Lung (tissue), 12 donors: ENCODE measurements around the gene IFRD2. TPM values are rescaled to one million over a fixed set of nuclear protein-coding genes. Genes with fewer than 3 reads are reported as not detected.

Experiments
- ATAC-seq: fragments of 200-7000 bp; cut with Tn5 transposase; one replicate; pipeline ENCODE4 v1.9.1; 2020; ENCODE audit warnings: moderate number of reproducible peaks; ENCODE audit not compliant: insufficient read depth, low FRiP score
- DNase-seq, 3 donors: peaks; one replicate each; pipeline ENCODE4 v3.0.0-alpha.2; 2013 to 2017
- H3K27ac ChIP-seq, 2 donors: one replicate each; pipeline ENCODE4 v1.5.1; 2013; ENCODE audit warnings: mild to moderate bottlenecking in 2 of 2, moderate library complexity in 2 of 2, control low read depth in 1 of 2, inconsistent platforms in 1 of 2, low read depth in 1 of 2, low read length in 1 of 2
- H3K27me3 ChIP-seq, 3 donors: one replicate each; pipeline ENCODE4 v1.5.1; 2013; ENCODE audit warnings: low read length in 2 of 3; ENCODE audit not compliant: control insufficient read depth in 3 of 3, insufficient read depth in 3 of 3
- H3K36me3 ChIP-seq, 4 donors: one replicate each; pipeline ENCODE4 v1.5.1; 2013; ENCODE audit warnings: low read length in 4 of 4, mild to moderate bottlenecking in 1 of 4, moderate library complexity in 1 of 4; ENCODE audit not compliant: control insufficient read depth in 4 of 4, insufficient read depth in 4 of 4
- H3K4me1 ChIP-seq, 5 donors: one replicate each; pipeline ENCODE4 v1.5.1; 2013; ENCODE audit warnings: low read length in 5 of 5, mild to moderate bottlenecking in 2 of 5, moderate library complexity in 1 of 5; ENCODE audit not compliant: control insufficient read depth in 5 of 5, insufficient read depth in 5 of 5
- H3K4me3 ChIP-seq: one replicate; pipeline ENCODE4 v1.5.1; 2013; ENCODE audit warnings: mild to moderate bottlenecking, control low read depth, moderate library complexity
- H3K9ac ChIP-seq, 2 donors: one replicate each; pipeline ENCODE4 v1.5.1; 2013; ENCODE audit warnings: low read length in 2 of 2, control low read depth in 1 of 2; ENCODE audit not compliant: insufficient read depth in 1 of 2
- H3K9me3 ChIP-seq, 4 donors: one replicate each; pipeline ENCODE4 v1.5.1; 2013; ENCODE audit warnings: low read length in 3 of 4, mild to moderate bottlenecking in 1 of 4, moderate library complexity in 1 of 4; ENCODE audit not compliant: control insufficient read depth in 4 of 4, insufficient read depth in 3 of 4
- CTCF ChIP-seq: IDR thresholded peaks from 2 replicates; pipeline ENCODE4 v1.5.1; 2012; ENCODE audit warnings: mild to moderate bottlenecking; ENCODE audit errors: control extremely low read depth, extremely low read depth
- WGBS, 2 donors: extraction: QIAGEN DNeasy Blood & Tissue Kit; methylation state at CpG; one replicate each; pipeline ENCODE4 v1.1.7; 2013; 5-methylcytosine and 5-hydroxymethylcytosine counted together
- polyA plus RNA-seq, 2 donors: library from polyadenylated mRNA; stranded (reverse); fragments of 200-250 nt; gene quantifications; one replicate each; pipeline ENCODE4 v1.2.1, GENCODE V29; 2013
- total RNA-seq, 2 donors: library from RNA; depleted of rRNA in 1 of 2; stranded (reverse); fragments of >200 nt in 1 of 2; gene quantifications; one replicate each; pipeline ENCODE4 v1.2.1, GENCODE V29; 2014 to 2021
- donor health status: control.
- donor health status: control.
- donor health status: Bipolar disorder and iron deficiency.
- donor health status: healthy.
- donor health status: DM: yes; HTN: yes; CAD: no.

The IFRD2 gene
- total and polyA plus RNA-seq, 4 donors: 14.7 to 107 (median 95.1) TPM

- H3K9me3 ChIP-seq: no peaks in the 10 kb centered on the region
- peaks cover 0 to 52% (median 13%) of the 10 kb centered on the region in 5 donors for H3K4me1 ChIP-seq
- DNase-seq (no peak), ATAC-seq (no peak)
- peak overlapping the region; percentile 89 for H3K4me3 ChIP-seq
- H3K27ac ChIP-seq: peak overlapping the region in 1 of 2 donors; percentile 94
- H3K9ac ChIP-seq: peak overlapping the region; percentile 59 to 90
- WGBS, 2 donors: 64 to 84% methylated on average over 29 of the region's 29 CpGs
- no peak for TF ChIP-seq CTCF
- no peaks in the 10 kb centered on the region for H3K27me3 ChIP-seq
- peaks cover 0 to 21% (median 16%) of the 10 kb centered on the region in 4 donors for H3K36me3 ChIP-seq
Observed at GRCh38 chr3:50319894-50320625, 27.8 kb upstream of the IFRD2 start.

GRCh38 chr3:50319181-50319893 lies 27.1 kb upstream of the IFRD2 start:
- no peaks in the 10 kb centered on the region for H3K9me3 ChIP-seq
- H3K27me3 ChIP-seq: no peaks in the 10 kb centered on the region
- ATAC-seq: no peak
- H3K4me3 ChIP-seq: peak overlapping the region; percentile 89
- no peak for DNase-seq
- peaks cover 0 to 21% (median 16%) of the 10 kb centered on the region in 4 donors for H3K36me3 ChIP-seq
- WGBS, 2 donors: 71 to 92% methylated on average over 16 of the region's 16 CpGs
- peak overlapping the region in 1 of 2 donors; percentile 77 for H3K27ac ChIP-seq
- peak overlapping the region in 1 of 2 donors; percentile 34 for H3K9ac ChIP-seq
- peaks cover 0 to 52% (median 13%) of the 10 kb centered on the region in 5 donors for H3K4me1 ChIP-seq
- no peak for TF ChIP-seq CTCF

GRCh38 chr3:50318615-50319014 lies 26.4 kb upstream of the IFRD2 start:
- peak overlapping the region in 1 of 2 donors; percentile 77 for H3K27ac ChIP-seq
- H3K36me3 ChIP-seq: peaks cover 0 to 21% (median 16%) of the 10 kb centered on the region in 4 donors
- H3K9me3 ChIP-seq: no peaks in the 10 kb centered on the region
- peaks cover 0 to 54% (median 13%) of the 10 kb centered on the region in 5 donors for H3K4me1 ChIP-seq
- no peak for DNase-seq
- H3K27me3 ChIP-seq: no peaks in the 10 kb centered on the region
- H3K9ac ChIP-seq: peak overlapping the region in 1 of 2 donors; percentile 34
- peak overlapping the region; percentile 89 for H3K4me3 ChIP-seq
- ATAC-seq: no peak
- no peak for TF ChIP-seq CTCF
- 50 to 59% methylated on average over 10 of the region's 10 CpGs for WGBS, 2 donors
